Measurements from ENCODE around the gene ROBO2. TPM values are rescaled to one million over a fixed set of nuclear protein-coding genes. Genes with fewer than 3 reads are reported as not detected.

ROBO2 gene
- total RNA-seq, 2 donors from 2014 or later: not detected

DNA sequence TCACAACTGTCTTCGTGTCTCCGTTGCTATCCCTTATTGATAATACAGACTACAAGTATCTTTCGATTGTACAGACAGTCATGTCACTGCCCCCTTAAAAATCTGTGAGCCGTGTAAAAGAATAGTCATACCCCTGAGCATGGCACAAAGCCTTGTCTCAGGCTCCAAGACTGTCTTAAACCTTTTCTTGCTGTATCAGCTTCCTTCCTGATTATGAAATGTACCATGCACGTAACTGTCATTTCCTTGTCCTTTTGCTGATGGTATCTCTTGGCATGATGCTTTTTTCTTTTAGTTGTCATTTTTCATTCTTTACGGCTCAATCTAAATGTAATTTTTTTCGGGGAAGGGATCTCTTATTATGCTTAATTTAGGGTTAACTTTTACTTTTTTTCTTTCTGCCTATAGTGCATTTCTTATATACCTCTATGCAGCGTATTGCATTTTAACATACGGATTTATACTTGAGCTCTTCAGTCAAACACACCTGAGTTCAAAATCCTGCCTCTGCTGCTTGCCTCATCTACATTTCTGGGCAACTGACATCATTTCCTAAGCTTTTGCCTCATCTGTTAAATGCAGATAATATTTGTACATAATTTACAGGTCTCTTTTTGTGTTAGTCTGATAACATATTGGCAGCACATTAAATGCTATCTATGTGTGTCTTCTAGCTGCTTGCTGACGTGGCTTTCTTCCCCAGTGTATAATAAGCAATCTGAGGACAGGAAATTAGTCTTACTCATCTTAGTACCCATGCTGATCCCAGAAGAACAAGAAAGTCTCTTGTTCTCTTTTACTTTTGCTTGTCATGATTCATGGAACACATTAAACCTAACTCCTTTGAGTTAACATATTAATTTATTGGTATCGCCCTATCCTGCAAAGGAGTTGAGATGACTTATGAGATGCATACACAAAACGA is 57.3 kb downstream of the ROBO2 start:
- Mint-ChIP-seq H3K4me1 (no peaks in the 10 kb centered on the region), H3K36me3 (ENCODE audit: low read depth) (no peaks in the 10 kb centered on the region), H3K4me3 (no peak overlapping the region), H3K27me3 (no peaks in the 10 kb centered on the region), H3K27ac (no peak overlapping the region)
- no peaks in the 10 kb centered on the region for H3K9me3 ChIP-seq (ENCODE audit: control insufficient read depth, low read length, poor library complexity, severe bottlenecking)
- no peak for ATAC-seq
- no peak for DNase-seq

DNA sequence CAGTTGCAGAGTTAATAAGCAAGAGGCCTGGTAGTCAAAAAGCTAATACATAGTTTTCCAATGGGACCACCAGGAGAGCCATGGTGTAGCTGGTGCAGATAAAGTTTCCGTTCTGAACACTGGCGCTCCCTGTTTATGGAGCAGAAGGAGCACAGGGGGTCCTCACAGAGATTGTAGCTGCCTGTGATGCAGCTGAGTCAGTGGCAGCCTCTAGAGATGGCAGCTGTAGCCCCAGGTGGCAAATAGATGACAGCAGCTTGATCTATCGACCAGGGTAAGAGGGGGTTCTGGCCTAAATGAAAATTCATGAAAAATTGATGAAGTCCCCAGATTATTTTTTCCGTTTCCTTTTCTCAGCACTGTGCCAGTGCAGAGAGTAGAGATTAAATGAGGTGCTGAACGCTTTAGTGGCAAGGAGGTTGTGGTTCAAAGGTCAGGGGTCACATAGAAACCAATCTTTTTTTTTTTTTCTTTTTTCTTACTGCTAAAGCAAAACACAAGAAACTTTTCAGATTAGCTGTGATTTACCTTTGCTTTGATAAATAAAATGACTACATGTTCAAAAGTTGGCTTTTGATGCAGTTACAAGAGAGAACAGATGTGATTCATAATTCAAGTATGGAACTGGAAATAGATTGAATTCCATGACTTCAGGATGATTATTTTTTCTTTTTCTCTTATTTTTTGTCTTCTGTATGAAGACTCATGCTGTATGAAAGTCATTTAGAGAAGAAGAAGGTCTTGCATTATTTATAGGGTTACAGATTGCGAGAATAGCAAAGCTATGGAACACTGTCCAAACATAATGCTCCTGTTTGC is 63.3 kb downstream of the ROBO2 start:
- Mint-ChIP-seq H3K4me1 (no peaks in the 10 kb centered on the region), H3K4me3 (no peak overlapping the region), H3K27ac (no peak overlapping the region), H3K36me3 (ENCODE audit: low read depth) (no peaks in the 10 kb centered on the region), H3K27me3 (no peaks in the 10 kb centered on the region)
- ATAC-seq (no peak), DNase-seq (no peak)
- no peaks in the 10 kb centered on the region for H3K9me3 ChIP-seq (ENCODE audit: control insufficient read depth, low read length, poor library complexity, severe bottlenecking)

DNA sequence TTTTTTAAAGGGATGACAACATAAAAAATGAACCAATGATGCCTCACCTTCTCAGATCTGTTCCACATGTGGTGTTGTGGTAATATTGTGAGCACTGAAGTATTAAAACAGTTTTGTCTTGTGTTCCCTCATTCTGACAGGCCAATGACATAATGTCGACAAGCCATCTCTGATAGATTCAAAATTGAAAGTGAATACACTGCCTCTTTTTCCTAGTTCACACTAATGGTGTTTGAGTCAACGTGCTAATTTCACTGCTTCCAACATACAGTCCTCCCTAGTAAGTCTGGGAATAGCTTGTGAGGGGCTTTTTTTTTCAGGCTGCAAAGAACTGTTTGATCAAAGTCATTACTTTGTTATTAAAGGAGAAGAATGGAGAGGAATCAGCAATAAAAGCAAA is 82.8 kb downstream of the ROBO2 start:
- no peak overlapping the region for H3K27ac Mint-ChIP-seq
- no peaks in the 10 kb centered on the region for H3K4me1 Mint-ChIP-seq
- no peaks in the 10 kb centered on the region for H3K27me3 Mint-ChIP-seq
- H3K4me3 Mint-ChIP-seq: no peak overlapping the region
- no peaks in the 10 kb centered on the region for H3K36me3 Mint-ChIP-seq (ENCODE audit: low read depth)
- DNase-seq: no peak
- no peak for ATAC-seq
- no peaks in the 10 kb centered on the region for H3K9me3 ChIP-seq (ENCODE audit: control insufficient read depth, low read length, poor library complexity, severe bottlenecking)

DNA sequence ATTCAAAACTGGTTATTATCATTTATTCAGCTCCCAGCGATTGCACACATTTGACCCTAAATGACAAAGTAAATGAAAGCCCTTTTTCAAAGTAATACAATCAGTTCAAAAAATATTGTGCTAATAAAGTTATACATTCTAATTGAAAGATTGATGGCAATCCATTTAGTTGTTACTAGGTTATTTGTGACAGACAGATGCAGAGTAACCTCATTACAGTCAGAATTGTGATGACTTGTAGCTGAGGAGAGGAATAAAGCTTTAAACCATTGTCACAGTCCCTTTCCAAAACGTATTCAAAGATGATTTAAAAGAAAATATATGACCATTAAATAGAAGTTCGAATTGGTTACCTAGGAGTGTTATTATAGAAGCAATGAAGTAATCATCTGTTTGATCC is 86.1 kb downstream of the ROBO2 start:
- Mint-ChIP-seq H3K4me3 (no peak overlapping the region), H3K27ac (no peak overlapping the region), H3K27me3 (no peaks in the 10 kb centered on the region), H3K4me1 (no peaks in the 10 kb centered on the region), H3K36me3 (ENCODE audit: low read depth) (no peaks in the 10 kb centered on the region)
- H3K9me3 ChIP-seq (ENCODE audit: control insufficient read depth, low read length, poor library complexity, severe bottlenecking): no peaks in the 10 kb centered on the region
- DNase-seq (no peak), ATAC-seq (no peak)

DNA sequence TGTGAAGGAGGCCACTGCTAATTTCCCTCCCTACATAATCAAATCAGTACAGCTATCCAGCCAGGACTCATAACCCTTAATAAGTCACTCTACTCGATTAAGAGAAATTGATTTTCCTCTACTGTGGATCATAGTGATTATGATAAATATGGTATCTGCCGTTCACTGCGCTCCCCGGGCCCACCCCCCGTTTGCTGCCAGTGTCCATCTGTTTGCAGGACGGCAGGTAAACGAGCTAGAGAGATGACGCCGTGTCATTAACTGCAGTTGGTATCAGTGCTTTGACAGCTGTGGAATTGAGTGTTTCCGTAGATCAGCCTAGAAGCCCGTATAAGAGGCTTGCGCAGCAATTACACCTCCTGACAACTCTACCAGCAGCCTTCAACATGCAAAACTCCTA is 94.9 kb downstream of the ROBO2 start:
- H3K4me1 Mint-ChIP-seq: no peaks in the 10 kb centered on the region
- ATAC-seq (no peak), DNase-seq (no peak)
- no peaks in the 10 kb centered on the region for H3K27me3 Mint-ChIP-seq
- no peak overlapping the region for H3K4me3 Mint-ChIP-seq
- H3K36me3 Mint-ChIP-seq (ENCODE audit: low read depth): no peaks in the 10 kb centered on the region
- no peak overlapping the region for H3K27ac Mint-ChIP-seq
- H3K9me3 ChIP-seq (ENCODE audit: control insufficient read depth, low read length, poor library complexity, severe bottlenecking): no peaks in the 10 kb centered on the region

DNA sequence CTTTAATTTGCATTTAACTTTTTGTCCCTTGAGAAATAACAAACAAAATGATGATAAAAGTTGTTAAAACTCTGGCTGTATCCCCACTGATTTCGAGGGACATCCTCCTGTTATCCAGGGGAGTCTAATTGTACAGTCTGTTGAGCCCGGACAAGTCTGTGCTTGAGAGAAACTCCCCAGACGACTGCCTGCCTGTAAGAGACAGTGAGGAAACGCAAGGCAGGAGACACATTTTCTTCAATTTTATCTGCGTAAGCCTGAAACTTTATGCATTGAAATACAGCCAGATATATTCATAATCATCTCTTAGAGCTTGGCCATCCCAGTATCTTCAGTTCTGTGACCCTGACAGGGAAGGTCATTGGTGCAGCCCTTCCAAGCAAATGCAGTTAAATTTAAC is 97.7 kb downstream of the ROBO2 start:
- H3K9me3 ChIP-seq (ENCODE audit: control insufficient read depth, low read length, poor library complexity, severe bottlenecking): no peaks in the 10 kb centered on the region
- Mint-ChIP-seq H3K4me1 (no peaks in the 10 kb centered on the region), H3K4me3 (no peak overlapping the region), H3K27ac (no peak overlapping the region), H3K27me3 (no peaks in the 10 kb centered on the region), H3K36me3 (ENCODE audit: low read depth) (no peaks in the 10 kb centered on the region)
- no peak for ATAC-seq
- no peak for DNase-seq

DNA sequence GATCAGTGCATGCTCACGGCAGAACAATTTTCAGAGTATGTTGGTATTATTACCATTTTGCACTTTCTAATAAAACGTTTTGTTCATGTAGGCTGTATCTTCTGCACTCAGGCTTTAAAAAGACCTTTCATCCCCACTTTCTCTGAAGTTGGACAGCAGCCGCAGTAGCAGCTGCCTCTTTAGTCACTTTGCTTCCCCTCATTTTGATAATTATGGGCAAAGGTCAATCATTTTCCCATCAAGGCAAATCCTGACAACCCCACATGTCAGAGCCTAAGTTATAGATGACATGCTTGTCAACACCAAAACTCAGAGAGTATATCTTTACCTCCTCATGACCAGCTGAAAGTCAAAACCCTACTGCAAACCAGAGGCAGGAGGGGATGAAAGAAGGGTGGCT is 99.7 kb downstream of the ROBO2 start:
- H3K27me3 Mint-ChIP-seq: no peaks in the 10 kb centered on the region
- ATAC-seq (no peak), DNase-seq (no peak)
- no peak overlapping the region for H3K27ac Mint-ChIP-seq
- no peak overlapping the region for H3K4me3 Mint-ChIP-seq
- H3K4me1 Mint-ChIP-seq: no peaks in the 10 kb centered on the region
- H3K36me3 Mint-ChIP-seq (ENCODE audit: low read depth): no peaks in the 10 kb centered on the region
- no peaks in the 10 kb centered on the region for H3K9me3 ChIP-seq (ENCODE audit: control insufficient read depth, low read length, poor library complexity, severe bottlenecking)

DNA sequence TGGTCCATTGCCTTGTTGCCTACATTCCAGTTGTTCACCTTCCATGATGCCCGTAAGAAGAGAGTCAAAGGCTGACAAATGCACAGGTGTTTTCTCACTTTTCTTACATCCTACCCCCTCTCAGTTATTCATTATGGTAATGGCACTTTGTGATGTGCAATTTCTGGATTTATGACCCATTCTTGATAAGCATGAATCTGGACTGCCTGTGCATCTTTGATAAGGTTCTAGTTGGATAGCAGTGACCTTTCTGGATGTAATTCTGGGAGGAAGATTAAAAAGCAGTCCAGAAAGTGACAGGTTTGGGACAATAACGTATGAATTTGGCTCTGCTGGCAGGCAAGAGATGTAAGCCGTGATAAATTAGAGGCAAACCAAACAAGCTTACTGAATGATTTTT is 101.5 kb downstream of the ROBO2 start:
- no peak for DNase-seq
- H3K27me3 Mint-ChIP-seq: no peaks in the 10 kb centered on the region
- no peaks in the 10 kb centered on the region for H3K36me3 Mint-ChIP-seq (ENCODE audit: low read depth)
- no peak overlapping the region for H3K27ac Mint-ChIP-seq
- no peaks in the 10 kb centered on the region for H3K9me3 ChIP-seq (ENCODE audit: control insufficient read depth, low read length, poor library complexity, severe bottlenecking)
- H3K4me3 Mint-ChIP-seq: no peak overlapping the region
- no peaks in the 10 kb centered on the region for H3K4me1 Mint-ChIP-seq
- no peak for ATAC-seq

DNA sequence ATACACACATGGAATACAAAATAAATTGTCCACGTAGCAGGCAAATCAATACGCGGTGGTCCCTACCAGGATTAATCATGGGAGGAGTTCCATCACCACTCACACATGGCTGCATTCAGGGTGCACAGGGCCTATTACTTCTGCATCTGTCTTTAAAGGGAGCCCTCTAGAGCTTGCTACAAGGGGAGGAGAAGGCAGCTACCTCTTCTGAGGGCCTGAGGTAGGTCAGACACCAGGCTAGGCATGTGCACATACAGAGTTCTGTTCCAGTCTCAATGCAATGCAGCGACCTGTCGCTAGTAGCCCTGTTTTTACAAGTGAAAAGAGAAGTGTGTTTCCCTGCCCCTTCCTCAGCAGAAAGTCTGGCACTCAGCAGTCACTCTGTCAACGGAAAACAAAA is 102.7 kb downstream of the ROBO2 start:
- no peaks in the 10 kb centered on the region for H3K4me1 Mint-ChIP-seq
- H3K27me3 Mint-ChIP-seq: no peaks in the 10 kb centered on the region
- no peak overlapping the region for H3K4me3 Mint-ChIP-seq
- H3K36me3 Mint-ChIP-seq (ENCODE audit: low read depth): no peaks in the 10 kb centered on the region
- H3K9me3 ChIP-seq (ENCODE audit: control insufficient read depth, low read length, poor library complexity, severe bottlenecking): no peaks in the 10 kb centered on the region
- no peak overlapping the region for H3K27ac Mint-ChIP-seq
- ATAC-seq (no peak), DNase-seq (no peak)

DNA sequence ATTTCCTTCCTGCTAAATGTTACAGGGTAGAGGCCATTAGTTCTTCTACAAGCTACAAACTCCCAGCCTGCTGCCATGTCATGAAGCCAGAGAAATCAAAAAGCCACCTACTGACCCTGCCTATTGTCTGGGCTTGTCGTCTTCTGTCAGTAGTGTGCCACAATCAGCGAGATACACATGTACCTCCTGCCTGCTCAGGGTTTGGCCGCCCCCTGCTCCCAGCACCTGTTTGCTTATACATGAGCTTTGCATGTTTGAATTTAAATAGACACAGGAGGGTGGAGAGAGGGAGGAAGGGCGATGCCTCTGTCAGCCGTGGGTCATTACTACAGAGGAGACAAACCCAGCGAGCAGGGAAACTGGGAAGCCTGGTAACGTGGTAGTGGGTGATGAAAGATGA is 106.1 kb downstream of the ROBO2 start:
- ATAC-seq: no peak
- H3K4me3 Mint-ChIP-seq: no peak overlapping the region

DNA sequence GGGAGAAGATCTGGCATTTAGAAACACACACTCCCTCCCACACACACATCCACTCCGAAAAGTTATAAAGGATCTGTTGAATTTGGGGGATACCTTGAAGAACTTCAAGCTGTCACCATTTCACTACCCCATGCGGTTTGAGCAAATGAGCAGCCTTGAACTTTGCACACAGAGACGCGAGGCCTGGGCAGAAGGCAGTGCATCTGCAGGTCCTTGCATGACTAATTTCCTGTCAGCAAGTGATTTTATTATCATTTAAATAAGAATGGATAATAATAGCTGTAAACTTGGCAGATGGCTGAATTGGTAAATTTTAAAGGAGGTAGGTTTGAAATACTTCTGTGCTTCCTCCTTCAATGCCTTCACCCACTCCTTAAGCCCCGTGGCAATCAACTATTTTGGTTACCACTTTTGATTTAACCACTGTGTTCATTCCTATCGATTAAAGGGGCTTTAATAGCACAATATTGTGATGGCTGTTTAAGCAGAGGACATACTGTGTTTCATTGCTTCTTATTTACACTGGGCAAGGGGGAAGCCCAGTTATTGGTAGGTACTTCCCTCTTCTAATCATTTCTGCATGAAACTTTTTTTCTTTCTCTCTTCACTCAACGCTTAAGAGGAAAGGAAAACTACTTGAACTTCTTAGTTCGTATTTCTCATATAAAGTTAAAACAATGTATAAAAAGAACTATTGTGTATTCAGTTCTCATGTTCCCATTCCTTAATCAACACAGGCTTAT is 108.1 kb downstream of the ROBO2 start:
- H3K27ac Mint-ChIP-seq: no peak overlapping the region
- ATAC-seq (no peak), DNase-seq (no peak)
- H3K4me1 Mint-ChIP-seq: no peaks in the 10 kb centered on the region
- H3K9me3 ChIP-seq (ENCODE audit: control insufficient read depth, low read length, poor library complexity, severe bottlenecking): peaks cover 2% of the 10 kb centered on the region
- no peak overlapping the region for H3K4me3 Mint-ChIP-seq
- no peaks in the 10 kb centered on the region for H3K27me3 Mint-ChIP-seq
- H3K36me3 Mint-ChIP-seq (ENCODE audit: low read depth): no peaks in the 10 kb centered on the region

More for the DNA sequence above, 106.1 kb downstream of the ROBO2 start:
- Mint-ChIP-seq H3K4me1 (no peaks in the 10 kb centered on the region), H3K27ac (no peak overlapping the region), H3K36me3 (ENCODE audit: low read depth) (no peaks in the 10 kb centered on the region), H3K27me3 (no peaks in the 10 kb centered on the region)
- no peaks in the 10 kb centered on the region for H3K9me3 ChIP-seq (ENCODE audit: control insufficient read depth, low read length, poor library complexity, severe bottlenecking)
- DNase-seq: no peak

DNA sequence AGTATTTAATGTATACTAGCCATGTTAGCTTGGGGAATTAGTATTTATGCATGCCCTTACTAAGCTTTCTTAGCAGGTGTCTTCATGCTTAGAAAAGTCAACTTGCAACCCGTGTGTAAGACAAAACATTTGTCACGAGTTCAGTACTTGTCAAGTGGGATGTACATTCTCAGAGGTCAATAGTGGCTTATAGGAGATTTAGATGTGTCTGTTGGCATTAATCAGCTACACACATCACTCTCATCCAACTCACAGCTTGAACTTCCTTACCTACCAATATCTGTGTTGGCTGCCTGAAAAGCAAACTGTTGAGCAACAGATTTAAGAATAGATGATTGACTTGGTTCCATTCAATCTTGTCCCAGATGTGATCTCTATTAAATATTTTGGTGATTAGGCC is 109.5 kb downstream of the ROBO2 start:
- no peak overlapping the region for H3K4me3 Mint-ChIP-seq
- no peak for ATAC-seq
- no peaks in the 10 kb centered on the region for H3K27me3 Mint-ChIP-seq

DNA sequence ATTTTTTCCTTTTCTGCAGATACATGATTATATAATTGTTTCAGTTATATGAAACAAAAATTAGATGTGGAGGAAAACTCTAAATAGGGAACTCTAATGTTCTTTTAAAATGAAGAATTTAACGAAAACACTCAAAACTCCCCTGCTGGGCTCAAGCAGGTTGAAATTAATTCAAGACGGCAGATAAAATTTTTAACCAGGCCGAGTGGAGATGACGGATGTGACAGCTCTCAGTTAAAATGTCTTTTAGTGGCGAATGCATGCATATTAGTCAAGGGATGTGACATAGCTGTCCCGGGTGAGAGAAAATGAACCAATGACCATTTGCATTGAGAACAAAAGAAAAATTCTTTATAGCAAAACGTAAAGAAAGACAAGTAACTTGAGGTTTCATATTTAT is 110.1 kb downstream of the ROBO2 start:
- DNase-seq: no peak

More for the DNA sequence above, 109.5 kb downstream of the ROBO2 start:
- H3K4me1 Mint-ChIP-seq: no peaks in the 10 kb centered on the region
- DNase-seq: no peak
- H3K9me3 ChIP-seq (ENCODE audit: control insufficient read depth, low read length, poor library complexity, severe bottlenecking): peaks cover 2% of the 10 kb centered on the region
- H3K36me3 Mint-ChIP-seq (ENCODE audit: low read depth): no peaks in the 10 kb centered on the region
- no peak overlapping the region for H3K27ac Mint-ChIP-seq

More for the DNA sequence above, 110.1 kb downstream of the ROBO2 start:
- H3K27me3 Mint-ChIP-seq: no peaks in the 10 kb centered on the region
- H3K36me3 Mint-ChIP-seq (ENCODE audit: low read depth): no peaks in the 10 kb centered on the region
- H3K27ac Mint-ChIP-seq: no peak overlapping the region
- no peaks in the 10 kb centered on the region for H3K4me1 Mint-ChIP-seq
- no peak overlapping the region for H3K4me3 Mint-ChIP-seq
- ATAC-seq: no peak
- H3K9me3 ChIP-seq (ENCODE audit: control insufficient read depth, low read length, poor library complexity, severe bottlenecking): peaks cover 2% of the 10 kb centered on the region
